A549 (cell line): ENCODE data around the gene IL22RA2.

Experiments used
- CHD2 ChIP-seq: fragments of 150-350 bp; IDR thresholded peaks from 2 replicates; pipeline ENCODE4 v1.6.1; 2014; ENCODE audit warnings: low read length; ENCODE audit not compliant: partially characterized antibody
- GATA3 ChIP-seq: IDR thresholded peaks from 2 replicates; pipeline ENCODE4 v1.6.1; 2012; ENCODE audit warnings: borderline replicate concordance
- HDAC2 ChIP-seq: fragments of 200-600 bp; sonication (generic); IDR thresholded peaks from 2 replicates; pipeline ENCODE4 v1.6.1; 2016
- HOXA7 ChIP-seq: fragments of 250-450 bp; sonication (Bioruptor Pico); IDR thresholded peaks from 2 replicates; pipeline ENCODE4 v1.5.0; 2020; ENCODE audit warnings: mild to moderate bottlenecking, moderate library complexity
- JUNB ChIP-seq: fragments of >200 bp; sonication (Bioruptor Twin); formaldehyde crosslinking; IDR thresholded peaks from 2 replicates; pipeline ENCODE4 v1.6.1; 2016
- MAFK ChIP-seq: fragments of 450-650 bp; IDR thresholded peaks from 2 replicates; pipeline ENCODE4 v1.6.1; 2014; ENCODE audit not compliant: partially characterized antibody
- MAZ ChIP-seq: fragments of 150-350 bp; IDR thresholded peaks from 2 replicates; pipeline ENCODE4 v1.6.1; 2014; ENCODE audit warnings: antibody characterized with exemption, low read depth, low read length, borderline replicate concordance
- POLR2A ChIP-seq: IDR thresholded peaks from 2 replicates; pipeline ENCODE4 v1.6.1; 2012; ENCODE audit warnings: mild to moderate bottlenecking, low read length
- RARB ChIP-seq: fragments of 250-450 bp; sonication (Bioruptor Pico); IDR thresholded peaks from 2 replicates; pipeline ENCODE4 v1.8.0; 2021; ENCODE audit warnings: mild to moderate bottlenecking, moderate library complexity
- RFX5 ChIP-seq: fragments of 450-650 bp; IDR thresholded peaks from 2 replicates; pipeline ENCODE4 v1.7.1; 2014; ENCODE audit warnings: antibody characterized with exemption, mild to moderate bottlenecking, moderate library complexity
- ZFP36 ChIP-seq: fragments of 450-650 bp; IDR thresholded peaks from 2 replicates; pipeline ENCODE4 v1.6.1; 2014; ENCODE audit warnings: borderline replicate concordance; ENCODE audit not compliant: partially characterized antibody
- TF ChIP-seq, protein P1 (sequence below): fragments of >200 bp; sonication (Bioruptor Twin); formaldehyde crosslinking; IDR thresholded peaks from 3 replicates; pipeline ENCODE4 v1.5.1; 2016
- TF ChIP-seq, protein P2 (sequence below): fragments of 200-600 bp; sonication (generic); IDR thresholded peaks from 2 replicates; pipeline ENCODE4 v1.6.1; 2016; ENCODE audit warnings: antibody characterized with exemption, mild to moderate bottlenecking, moderate library complexity

DNA sequence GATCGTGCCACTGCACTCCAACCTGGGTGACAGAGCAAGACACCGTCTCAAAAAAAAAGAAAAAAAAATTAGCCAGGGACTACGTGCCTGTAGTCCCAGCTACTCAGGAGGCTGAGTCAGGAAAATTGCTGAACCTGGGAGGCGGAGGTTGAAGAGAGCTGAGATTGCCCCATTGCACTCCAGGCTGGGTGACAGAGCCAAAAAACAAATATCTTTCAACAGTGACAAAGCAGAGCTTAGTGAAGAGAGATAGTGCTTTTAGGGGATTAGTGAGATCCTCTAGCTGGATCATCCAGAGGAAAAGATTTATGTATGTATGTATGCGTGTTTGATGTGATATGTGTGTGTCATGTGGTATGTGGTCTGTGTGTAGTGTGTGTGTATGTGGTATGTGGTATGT, 56.6 kb downstream of the IL22RA2 start:
- TF ChIP-seq, protein P1, sequence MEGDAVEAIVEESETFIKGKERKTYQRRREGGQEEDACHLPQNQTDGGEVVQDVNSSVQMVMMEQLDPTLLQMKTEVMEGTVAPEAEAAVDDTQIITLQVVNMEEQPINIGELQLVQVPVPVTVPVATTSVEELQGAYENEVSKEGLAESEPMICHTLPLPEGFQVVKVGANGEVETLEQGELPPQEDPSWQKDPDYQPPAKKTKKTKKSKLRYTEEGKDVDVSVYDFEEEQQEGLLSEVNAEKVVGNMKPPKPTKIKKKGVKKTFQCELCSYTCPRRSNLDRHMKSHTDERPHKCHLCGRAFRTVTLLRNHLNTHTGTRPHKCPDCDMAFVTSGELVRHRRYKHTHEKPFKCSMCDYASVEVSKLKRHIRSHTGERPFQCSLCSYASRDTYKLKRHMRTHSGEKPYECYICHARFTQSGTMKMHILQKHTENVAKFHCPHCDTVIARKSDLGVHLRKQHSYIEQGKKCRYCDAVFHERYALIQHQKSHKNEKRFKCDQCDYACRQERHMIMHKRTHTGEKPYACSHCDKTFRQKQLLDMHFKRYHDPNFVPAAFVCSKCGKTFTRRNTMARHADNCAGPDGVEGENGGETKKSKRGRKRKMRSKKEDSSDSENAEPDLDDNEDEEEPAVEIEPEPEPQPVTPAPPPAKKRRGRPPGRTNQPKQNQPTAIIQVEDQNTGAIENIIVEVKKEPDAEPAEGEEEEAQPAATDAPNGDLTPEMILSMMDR: no peak
- TF ChIP-seq JUNB: no peak
- no peak for TF ChIP-seq CHD2
- no peak for TF ChIP-seq ZFP36
- TF ChIP-seq, protein P2, sequence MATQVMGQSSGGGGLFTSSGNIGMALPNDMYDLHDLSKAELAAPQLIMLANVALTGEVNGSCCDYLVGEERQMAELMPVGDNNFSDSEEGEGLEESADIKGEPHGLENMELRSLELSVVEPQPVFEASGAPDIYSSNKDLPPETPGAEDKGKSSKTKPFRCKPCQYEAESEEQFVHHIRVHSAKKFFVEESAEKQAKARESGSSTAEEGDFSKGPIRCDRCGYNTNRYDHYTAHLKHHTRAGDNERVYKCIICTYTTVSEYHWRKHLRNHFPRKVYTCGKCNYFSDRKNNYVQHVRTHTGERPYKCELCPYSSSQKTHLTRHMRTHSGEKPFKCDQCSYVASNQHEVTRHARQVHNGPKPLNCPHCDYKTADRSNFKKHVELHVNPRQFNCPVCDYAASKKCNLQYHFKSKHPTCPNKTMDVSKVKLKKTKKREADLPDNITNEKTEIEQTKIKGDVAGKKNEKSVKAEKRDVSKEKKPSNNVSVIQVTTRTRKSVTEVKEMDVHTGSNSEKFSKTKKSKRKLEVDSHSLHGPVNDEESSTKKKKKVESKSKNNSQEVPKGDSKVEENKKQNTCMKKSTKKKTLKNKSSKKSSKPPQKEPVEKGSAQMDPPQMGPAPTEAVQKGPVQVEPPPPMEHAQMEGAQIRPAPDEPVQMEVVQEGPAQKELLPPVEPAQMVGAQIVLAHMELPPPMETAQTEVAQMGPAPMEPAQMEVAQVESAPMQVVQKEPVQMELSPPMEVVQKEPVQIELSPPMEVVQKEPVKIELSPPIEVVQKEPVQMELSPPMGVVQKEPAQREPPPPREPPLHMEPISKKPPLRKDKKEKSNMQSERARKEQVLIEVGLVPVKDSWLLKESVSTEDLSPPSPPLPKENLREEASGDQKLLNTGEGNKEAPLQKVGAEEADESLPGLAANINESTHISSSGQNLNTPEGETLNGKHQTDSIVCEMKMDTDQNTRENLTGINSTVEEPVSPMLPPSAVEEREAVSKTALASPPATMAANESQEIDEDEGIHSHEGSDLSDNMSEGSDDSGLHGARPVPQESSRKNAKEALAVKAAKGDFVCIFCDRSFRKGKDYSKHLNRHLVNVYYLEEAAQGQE: no peak
- no peak for TF ChIP-seq RFX5
- TF ChIP-seq MAZ: no peak
- no peak for TF ChIP-seq HOXA7 (CRISPR knock-in tag)
- no peak for TF ChIP-seq MAFK
- no peak for TF ChIP-seq POLR2A
- no peak for TF ChIP-seq HDAC2
- no peak for TF ChIP-seq RARB (CRISPR knock-in tag)
- TF ChIP-seq GATA3: no peak
